ENCODE data around the gene DES. TPM values are rescaled to one million over a fixed set of nuclear protein-coding genes. Genes with fewer than 3 reads are reported as not detected.

Gene DES
- total and polyA plus RNA-seq, 2 of the 13 experiments (the other 11 are each of a cell fraction or from before 2014, with no cell fraction given), result not detected

- ATAC-seq, result no peak
- Histone ChIP-seq H3K4me1 (ENCODE audit: insufficient read depth, low read length) (peaks cover 10% of the 10 kb centered on the region; the same call in 1 of the 2 replicates), H4K20me1 (ENCODE audit: insufficient read depth, low read length) (no peaks in the 10 kb centered on the region), H2AFZ (ENCODE audit: low read length) (no peak overlapping the region), H3K27ac (ENCODE audit: extremely low read length, insufficient read depth, low read length) (no peak overlapping the region), H3K36me3 (replicated peaks in 1 of 2; ENCODE audit: control insufficient read depth in 1 of 2, insufficient read depth in 2 of 2, low read length in 2 of 2) (no peaks in the 10 kb centered on the region), H3K79me2 (ENCODE audit: insufficient read depth, low read length) (no peaks in the 10 kb centered on the region), H3K4me3 (replicated peaks in 1 of 3; ENCODE audit: insufficient read depth in 1 of 3, low read depth in 2 of 3, low read length in 3 of 3) (no peak overlapping the region), H3K9me3 (ENCODE audit: low read length) (no peaks in the 10 kb centered on the region), H3K27me3 (ENCODE audit: control insufficient read depth in 1 of 2, insufficient read depth in 2 of 2, low read length in 2 of 2) (peaks cover 0 to 24% of the 10 kb centered on the region in 2 experiments; a peak in 4 of 5 replicates), H3K4me2 (ENCODE audit: low read depth, low read length) (no peak overlapping the region), H3K9ac (ENCODE audit: insufficient read depth, low read depth, low read length) (no peak overlapping the region)
- POLR2A ChIA-PET, result no interaction called here
- FAIRE-seq, result no peak
- no peak for DNase-seq (ENCODE audit: low spot score)
- TF ChIP-seq, protein P1, sequence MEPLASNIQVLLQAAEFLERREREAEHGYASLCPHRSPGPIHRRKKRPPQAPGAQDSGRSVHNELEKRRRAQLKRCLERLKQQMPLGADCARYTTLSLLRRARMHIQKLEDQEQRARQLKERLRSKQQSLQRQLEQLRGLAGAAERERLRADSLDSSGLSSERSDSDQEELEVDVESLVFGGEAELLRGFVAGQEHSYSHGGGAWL (CRISPR knock-in tag; IDR thresholded peaks at IDR 0.05), result no peak
- BruUV-seq (replicated peaks), result no TSS peak
- CTCF ChIA-PET (ENCODE audit: low intra/inter-chr PET ratio, low total read pairs), result no interaction called here
- in situ Hi-C loops (cut with HindIII; ENCODE audit: extremely low pct_ligation_motif_present, low pct_unique_long_range_greater_than_20kb), result no loop called here
- WGBS (ENCODE audit: low lambda C conversion rate), result 1% methylated on average over 5 of the region's 5 CpGs
- intact Hi-C loops (cut with micrococcal nuclease; ENCODE audit: unreplicated experiment), result no loop called here
These were observed 2.5 kb upstream of the DES start for GRCh38 chr2:219415580-219416234.

DNA sequence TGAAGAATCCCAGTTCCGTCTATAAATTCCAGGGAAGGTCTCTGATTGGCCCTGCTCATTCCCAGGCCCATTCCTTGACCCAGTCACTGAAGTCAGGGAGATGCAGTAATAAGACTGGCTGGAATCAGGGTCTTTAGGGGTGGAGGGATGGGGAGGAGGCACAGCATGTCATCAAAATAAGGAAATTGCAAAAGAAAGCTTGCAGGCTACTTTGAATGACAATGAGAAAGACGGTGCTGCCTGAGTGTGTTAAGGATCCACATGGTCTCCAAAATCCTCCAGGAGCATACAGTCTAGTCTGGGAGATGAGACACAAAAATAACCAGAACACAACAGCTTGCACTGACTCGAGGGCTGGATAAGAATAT is 2.0 kb upstream of the DES start:
- Histone ChIP-seq H3K4me2 (ENCODE audit: low read depth, low read length) (no peak overlapping the region), H3K36me3 (replicated peaks in 1 of 2; ENCODE audit: control insufficient read depth in 1 of 2, insufficient read depth in 2 of 2, low read length in 2 of 2) (no peaks in the 10 kb centered on the region), H3K4me1 (ENCODE audit: insufficient read depth, low read length) (peaks cover 10% of the 10 kb centered on the region; the same call in 1 of the 2 replicates), H2AFZ (ENCODE audit: low read length) (no peak overlapping the region), H3K79me2 (ENCODE audit: insufficient read depth, low read length) (no peaks in the 10 kb centered on the region), H4K20me1 (ENCODE audit: insufficient read depth, low read length) (no peaks in the 10 kb centered on the region), H3K27me3 (ENCODE audit: control insufficient read depth in 1 of 2, insufficient read depth in 2 of 2, low read length in 2 of 2) (peaks cover 0 to 24% of the 10 kb centered on the region in 2 experiments; a peak in 4 of 5 replicates), H3K9me3 (ENCODE audit: low read length) (no peaks in the 10 kb centered on the region), H3K4me3 (replicated peaks in 1 of 3; ENCODE audit: insufficient read depth in 1 of 3, low read depth in 2 of 3, low read length in 3 of 3) (no peak overlapping the region), H3K9ac (ENCODE audit: insufficient read depth, low read depth, low read length) (no peak overlapping the region), H3K27ac (ENCODE audit: extremely low read length, insufficient read depth, low read length) (no peak overlapping the region)
- DNase-seq (ENCODE audit: low spot score), result no peak
- in situ Hi-C loops (cut with HindIII; ENCODE audit: extremely low pct_ligation_motif_present, low pct_unique_long_range_greater_than_20kb) (no loop called here), intact Hi-C loops (cut with micrococcal nuclease; ENCODE audit: unreplicated experiment) (no loop called here)
- ChIA-PET POLR2A (no interaction called here), CTCF (ENCODE audit: low intra/inter-chr PET ratio, low total read pairs) (no interaction called here)
- ATAC-seq, result no peak
- BruUV-seq (replicated peaks), result no TSS peak
- FAIRE-seq, result no peak
- WGBS (ENCODE audit: low lambda C conversion rate), result 6% methylated on average over 3 of the region's 3 CpGs
- TF ChIP-seq LRRFIP1 (CRISPR knock-in tag; conservative IDR thresholded peaks at IDR 0.05) (no peak), ZSCAN5A (CRISPR knock-in tag; IDR thresholded peaks at IDR 0.05; ENCODE audit: borderline replicate concordance) (no peak), RFX1 (IDR thresholded peaks at IDR 0.05) (no peak), ZBTB44 (CRISPR knock-in tag; IDR thresholded peaks at IDR 0.05) (no peak), NCOA2 (CRISPR knock-in tag; IDR thresholded peaks at IDR 0.05) (no peak), PRDM4 (CRISPR knock-in tag; IDR thresholded peaks at IDR 0.05; ENCODE audit: borderline replicate concordance) (no peak)
- TF ChIP-seq, protein P2, sequence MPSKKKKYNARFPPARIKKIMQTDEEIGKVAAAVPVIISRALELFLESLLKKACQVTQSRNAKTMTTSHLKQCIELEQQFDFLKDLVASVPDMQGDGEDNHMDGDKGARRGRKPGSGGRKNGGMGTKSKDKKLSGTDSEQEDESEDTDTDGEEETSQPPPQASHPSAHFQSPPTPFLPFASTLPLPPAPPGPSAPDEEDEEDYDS (CRISPR knock-in tag; IDR thresholded peaks at IDR 0.05), result no peak

Data from HepG2 (cell line).